Hematopoietic multipotent progenitor cell treated with erythropoietin and hydrocortisone succinate and interleukin-3 and kit ligand, for 4 days (in vitro differentiated cells): ENCODE data around the gene TRIM63.
A peak's percentile ranks its signal among the peaks of the same experiment; 100 is the strongest.

ENCODE experiments used
- DNase-seq: peaks from one replicate; pipeline ENCODE4 v3.0.0-alpha.2; 2015

Gene TRIM63

GRCh38 chr1:26053718-26054560 is 13.5 kb downstream of the TRIM63 start:
- DNase-seq = no peak

GRCh38 chr1:26050248-26050640 is 17.2 kb downstream of the TRIM63 start:
- DNase-seq = no peak

DNA sequence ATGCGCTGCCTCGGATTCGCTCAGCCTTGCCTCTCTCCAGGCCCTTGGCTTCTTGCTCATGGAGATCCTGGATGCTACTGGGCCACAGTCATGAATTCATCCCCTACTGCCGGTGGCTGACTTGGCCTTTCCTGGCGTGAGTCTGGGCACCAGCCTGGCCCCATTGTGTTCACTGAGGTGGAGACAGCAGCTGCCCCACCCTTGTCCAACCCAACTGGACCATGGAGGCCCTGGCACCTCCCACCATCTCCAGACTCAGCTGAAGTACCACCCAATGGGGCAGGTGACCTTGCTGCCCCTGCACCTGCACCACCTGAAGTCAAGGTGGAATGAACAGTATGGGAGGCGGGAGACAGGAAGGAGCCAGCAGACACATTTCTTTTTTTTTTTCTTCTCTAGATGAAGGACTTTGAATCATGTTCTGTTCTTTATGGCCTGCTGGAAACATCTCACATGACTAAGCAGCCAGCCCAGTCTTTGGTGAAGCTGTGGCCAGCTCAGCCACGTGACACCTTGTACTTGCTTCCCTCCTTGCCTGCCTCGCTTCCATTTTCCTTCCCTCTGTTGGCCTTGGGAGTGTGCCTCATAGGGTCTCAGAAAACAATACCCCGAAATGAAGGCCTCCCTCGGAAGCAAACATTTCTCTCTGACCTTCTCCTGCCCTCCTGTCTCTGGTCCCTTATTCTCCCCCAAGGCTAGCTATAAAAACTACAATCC is 17.7 kb downstream of the TRIM63 start:
- DNase-seq = peak; percentile 39

DNA sequence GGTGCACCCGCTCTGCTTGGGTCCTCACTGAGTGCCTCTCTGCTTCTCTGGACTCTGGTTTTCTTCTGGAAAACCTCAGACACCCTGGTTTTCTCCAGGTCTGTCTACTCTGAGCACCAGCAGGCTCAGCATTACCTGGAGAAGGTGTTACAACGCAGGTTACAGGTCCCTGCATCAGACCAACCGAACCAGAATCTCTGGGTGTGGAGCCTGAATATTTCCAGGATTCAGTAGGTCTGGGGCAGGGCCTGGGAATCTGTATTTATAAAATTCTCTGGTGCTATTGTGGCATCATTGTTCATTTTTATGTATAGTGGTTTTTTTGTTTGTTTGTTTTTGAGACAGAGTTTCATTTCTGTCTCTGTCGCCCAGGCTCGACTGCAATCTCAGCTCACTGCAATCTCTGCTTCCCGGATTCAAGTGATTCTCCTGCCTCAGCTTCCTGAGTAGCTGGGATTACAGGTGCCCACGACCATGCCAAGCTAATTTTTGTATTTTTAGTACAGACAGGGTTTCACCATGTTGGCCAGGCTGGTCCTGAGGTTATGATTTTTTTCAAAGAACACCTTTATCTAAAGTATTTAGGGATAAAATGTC is 20.1 kb downstream of the TRIM63 start:
- no peak for DNase-seq

DNA sequence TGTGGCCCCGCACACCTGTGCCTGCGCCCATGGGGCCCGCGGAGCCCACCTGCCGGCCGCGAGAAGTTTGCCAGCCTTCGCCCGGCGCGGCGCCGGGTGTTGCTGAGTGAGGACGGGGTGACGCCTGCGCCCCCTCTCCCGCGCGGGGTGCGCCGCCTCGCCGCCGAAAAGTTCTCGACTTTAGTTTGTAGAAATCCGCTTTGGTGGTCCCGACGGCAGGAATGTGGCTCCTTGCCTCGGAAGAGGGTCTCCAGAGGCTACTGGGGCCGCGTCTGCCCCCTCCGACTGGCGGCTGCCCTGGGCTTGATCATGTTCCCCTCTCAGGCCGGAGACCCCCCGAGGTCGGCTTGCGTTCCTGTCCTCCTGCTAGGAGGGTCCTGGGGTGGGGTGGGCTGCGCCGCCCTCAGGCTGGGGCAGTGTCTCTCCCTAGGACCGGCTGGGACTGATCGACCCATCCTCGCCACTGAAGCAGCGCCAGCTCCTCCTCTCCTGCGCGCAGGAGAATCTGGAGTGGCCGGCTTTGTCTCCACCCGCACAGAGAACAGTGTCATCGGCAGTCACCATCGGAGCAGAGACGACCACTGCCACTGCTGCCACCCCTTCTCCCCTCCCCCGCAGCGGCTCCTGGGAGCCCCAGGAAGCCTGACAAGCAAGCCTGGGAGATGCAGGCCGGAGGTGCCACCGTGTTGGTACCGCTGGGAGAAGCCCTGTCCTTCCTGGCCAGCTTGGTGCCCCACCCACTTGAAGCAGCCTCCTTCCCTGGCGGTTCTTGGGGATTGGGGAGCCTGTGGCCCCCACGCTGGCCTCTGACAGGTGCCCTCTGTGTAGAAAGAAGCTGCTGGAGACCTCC is 21.0 kb downstream of the TRIM63 start:
- no peak for DNase-seq

GRCh38 chr1:26045722-26046245 is 21.6 kb downstream of the TRIM63 start, which contains the start of gene SLC30A2:
Gene SLC30A2, minus strand, starts transcription at chr1:26046118. Its CDS starts 222 bp downstream, at chr1:26045896.
- DNase-seq = peak; percentile 30

GRCh38 chr1:26044971-26045721 is 22.3 kb downstream of the TRIM63 start:
- DNase-seq = no peak

DNA sequence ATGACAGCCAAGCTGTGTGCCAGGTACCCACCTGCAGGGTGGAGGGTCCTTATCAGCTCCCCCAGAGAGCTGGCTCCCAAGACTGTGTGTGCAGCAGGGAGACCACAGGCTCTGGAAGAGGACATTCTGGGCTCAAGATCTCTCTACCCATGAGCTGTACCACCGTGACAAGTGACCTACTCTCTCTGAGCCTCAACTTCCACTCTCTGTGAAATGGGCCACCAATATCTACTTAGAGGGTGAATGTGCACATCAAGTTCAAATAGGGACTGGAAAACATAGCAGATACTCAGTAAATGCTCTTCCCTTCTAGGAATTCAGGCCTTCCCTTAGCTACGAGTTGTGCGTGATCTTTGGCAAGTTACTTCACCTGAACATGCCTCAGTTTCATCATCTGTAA is 23.0 kb downstream of the TRIM63 start:
- DNase-seq = no peak

GRCh38 chr1:26043765-26044164 is 23.7 kb downstream of the TRIM63 start:
- DNase-seq = no peak

DNA sequence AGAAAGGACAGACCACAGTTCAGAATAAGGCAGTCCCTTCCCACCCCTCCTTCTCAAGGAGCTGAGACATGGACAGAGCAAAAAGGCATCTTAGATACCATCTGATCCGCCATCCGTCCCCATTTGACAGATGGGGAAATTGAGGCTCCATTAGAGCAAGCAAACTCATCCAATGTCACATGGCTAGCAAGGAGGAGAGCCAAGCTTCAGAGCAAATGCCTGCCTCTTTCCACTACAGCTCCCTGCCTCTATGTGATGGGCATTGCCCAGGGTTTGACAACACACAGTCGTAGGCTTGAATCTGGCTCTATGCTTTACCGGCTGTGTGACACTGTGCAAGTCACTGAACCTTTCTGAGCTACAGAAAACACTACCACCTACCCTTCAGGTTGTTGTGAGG is 25.5 kb downstream of the TRIM63 start:
- DNase-seq = no peak

DNA sequence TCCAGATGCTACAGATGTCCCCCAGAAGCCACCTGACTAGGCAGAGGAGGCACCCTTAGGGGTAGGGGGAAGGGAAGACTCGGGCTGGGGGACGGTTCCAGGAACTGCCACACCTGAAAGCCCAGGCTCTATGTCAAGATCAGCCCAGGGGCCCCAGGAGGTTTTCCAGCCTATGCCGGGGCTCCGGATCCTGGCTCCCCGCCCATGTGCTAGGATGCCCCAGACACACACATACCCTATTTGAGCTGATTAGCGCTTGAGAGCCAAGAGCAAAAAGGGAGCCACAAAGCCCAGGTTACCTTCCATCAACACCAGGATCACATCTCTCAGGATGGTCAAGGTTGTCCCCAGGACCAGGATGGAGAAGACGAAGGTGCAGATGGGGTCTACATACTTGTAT is 26.0 kb downstream of the TRIM63 start:
- DNase-seq = no peak

DNA sequence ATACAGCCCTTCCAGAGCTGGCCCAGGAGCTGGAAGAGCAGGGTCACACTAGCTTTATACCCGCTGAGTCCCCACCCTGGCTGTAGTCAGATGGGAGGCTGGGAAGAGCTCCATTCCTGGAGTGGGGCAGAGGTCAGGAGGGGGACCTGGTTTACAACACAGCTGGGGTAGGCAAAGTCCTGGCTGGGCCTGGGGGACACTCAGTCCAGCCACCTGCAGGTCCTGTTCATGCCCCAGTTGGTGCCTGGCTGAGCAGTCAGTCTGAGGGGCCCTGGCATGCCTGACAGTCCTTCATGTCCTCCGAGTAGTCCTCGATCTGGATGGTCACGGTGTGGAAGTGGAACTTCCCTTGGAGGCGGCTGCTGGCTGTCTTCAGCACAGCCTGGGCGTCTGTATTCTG is 28.5 kb downstream of the TRIM63 start:
- DNase-seq = no peak

GRCh38 chr1:26038477-26038876 is 29.0 kb downstream of the TRIM63 start:
- DNase-seq = no peak

GRCh38 chr1:26037904-26038303 is 29.5 kb downstream of the TRIM63 start:
- no peak for DNase-seq

GRCh38 chr1:26036756-26037281 is 30.6 kb downstream of the TRIM63 start:
- no peak for DNase-seq

DNA sequence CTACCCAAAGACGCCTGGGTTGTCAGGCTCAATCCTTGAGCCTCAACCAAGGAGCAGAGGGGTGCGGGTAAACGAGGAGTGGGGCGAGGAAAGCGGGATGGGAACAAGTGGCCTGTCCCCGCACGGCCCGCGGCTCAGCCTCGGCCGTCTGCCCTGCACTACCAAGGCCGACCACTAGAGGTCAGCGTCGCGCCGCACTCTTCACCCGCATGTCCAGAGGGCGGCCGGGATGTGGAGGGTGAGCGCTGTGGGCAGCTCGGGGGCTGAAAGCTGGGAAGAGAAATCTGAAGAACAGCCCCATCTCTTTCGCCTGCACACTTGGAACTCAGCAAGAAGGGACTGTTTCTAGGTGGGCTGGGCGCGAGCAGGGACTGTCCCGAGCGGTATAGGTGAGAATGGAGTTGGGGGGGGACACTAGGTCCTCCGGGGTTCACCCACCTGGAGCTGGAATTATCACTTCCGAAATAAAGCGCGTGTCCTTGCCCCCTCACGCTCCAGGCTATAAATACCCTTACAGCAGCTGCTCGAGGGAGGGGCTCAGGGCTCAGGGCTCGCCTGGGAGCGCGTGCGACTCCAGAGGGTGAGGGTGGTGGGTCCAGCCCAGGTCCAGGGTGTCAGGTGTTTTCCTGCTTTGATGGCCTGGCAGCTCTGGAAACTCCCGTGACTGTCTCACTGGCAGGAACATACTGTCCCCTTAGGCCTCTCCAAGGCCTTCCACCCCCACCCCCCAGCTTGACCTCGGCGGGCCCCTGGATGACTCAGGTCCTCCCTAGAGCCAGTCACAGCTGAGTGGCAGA is 31.3 kb downstream of the TRIM63 start:
- peak; percentile 85 for DNase-seq

- DNase-seq = peak; percentile 98
Measured at GRCh38 chr1:26035203-26035958, 32.0 kb downstream of the TRIM63 start.

DNA sequence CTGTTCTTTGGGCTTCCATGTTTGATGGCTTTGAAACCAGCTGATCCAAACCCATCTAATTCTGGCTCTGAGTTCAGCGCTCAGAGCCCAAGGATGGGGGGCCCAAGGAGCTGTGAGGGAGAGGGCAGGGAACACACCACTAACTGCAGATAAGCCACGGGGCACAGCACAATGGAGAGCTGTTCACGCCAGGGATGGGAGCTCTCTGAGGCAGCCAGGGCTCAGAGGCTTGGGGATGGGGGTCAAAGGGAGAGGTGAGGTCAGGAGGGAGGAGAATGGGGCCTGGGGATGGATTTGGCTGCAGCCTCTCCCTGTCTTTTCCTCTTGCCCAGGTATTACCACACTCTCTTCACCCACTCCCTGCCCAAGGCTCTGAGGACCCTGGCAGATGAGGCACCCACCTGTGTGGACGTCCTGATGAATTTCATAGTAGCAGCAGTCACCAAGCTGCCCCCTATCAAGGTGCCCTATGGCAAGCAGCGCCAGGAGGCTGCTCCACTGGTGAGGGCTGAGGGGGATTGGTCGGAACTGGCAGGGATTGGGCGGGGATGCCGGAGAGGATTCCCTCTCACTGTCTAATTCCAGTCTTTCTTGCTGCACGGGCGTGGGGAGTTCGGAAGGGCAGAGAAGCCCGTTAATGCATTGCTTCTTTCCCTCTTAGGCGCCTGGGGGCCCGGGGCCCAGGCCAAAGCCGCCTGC is 32.8 kb downstream of the TRIM63 start:
- no peak for DNase-seq

GRCh38 chr1:26032656-26033357 is 34.6 kb downstream of the TRIM63 start:
- no peak for DNase-seq
